GM23248 (cell line): ENCODE measurements around the gene TTC39A.

ENCODE experiments used
- EZH2 ChIP-seq: fragments of 200-600 bp; sonication (generic); IDR thresholded peaks from 2 replicates; pipeline ENCODE4 v1.6.1; 2018; ENCODE audit warnings: antibody characterized with exemption, mild to moderate bottlenecking; ENCODE audit not compliant: insufficient read depth, poor library complexity, severe bottlenecking
- EZH2phosphoT487 ChIP-seq: fragments of 200-600 bp; sonication (generic); IDR thresholded peaks from 2 replicates; pipeline ENCODE4 v1.6.1; 2018; ENCODE audit warnings: antibody characterized with exemption, moderate library complexity, mild to moderate bottlenecking, low read depth; ENCODE audit not compliant: insufficient read depth

GRCh38 chr1:51268634-51269033, 61.7 kb downstream of the TTC39A start:
- TF ChIP-seq EZH2 (no peak), EZH2phosphoT487 (no peak)
